SKM-1 (cell line): Measurements from ENCODE around the gene ACD.

Experiments used
- DNase-seq: peaks from one replicate; lab custom pipeline; 2025; ENCODE audit not compliant: unreplicated experiment; lab: John Stamatoyannopoulos, UW

Gene ACD

GRCh38 chr16:67676516-67676915 is 16.5 kb upstream of the ACD start:
- no peak for DNase-seq

DNA sequence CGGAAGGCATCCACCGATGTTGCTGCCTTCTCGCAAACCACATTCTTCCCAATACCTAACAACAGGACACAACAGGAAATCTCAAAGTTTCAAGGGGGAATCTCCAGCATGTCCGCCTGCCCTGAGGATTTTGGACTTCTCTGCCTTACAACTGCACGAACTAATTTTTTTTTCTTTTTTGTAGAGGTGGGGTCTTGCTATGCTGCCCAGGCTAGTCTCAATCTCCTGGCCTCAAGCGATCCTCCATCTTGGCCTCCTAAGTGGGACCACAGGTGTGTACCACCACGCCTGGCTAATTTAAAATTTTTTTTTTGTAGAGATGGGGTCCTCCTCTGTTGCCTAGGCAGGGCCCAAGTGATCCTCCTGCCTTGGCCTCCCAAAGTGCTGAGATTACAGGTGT is 15.9 kb upstream of the ACD start:
- no peak for DNase-seq

DNA sequence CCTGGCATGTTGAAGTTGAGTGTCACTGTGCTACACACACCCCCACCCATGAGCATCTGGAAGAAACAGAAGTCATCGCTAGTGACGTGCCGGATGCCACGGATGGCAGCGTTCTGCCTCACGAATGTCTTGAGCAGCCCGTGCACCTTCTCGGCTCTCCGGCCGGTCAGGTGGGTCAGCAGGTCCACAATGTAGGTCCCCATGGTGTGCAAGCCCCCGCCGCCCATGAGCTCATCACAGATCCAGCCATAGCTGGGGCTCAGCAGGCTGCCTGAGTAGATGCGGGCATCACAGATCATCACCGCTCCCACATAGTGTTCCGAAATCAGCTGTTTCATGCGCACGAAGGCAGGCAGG is 15.5 kb upstream of the ACD start:
- DNase-seq, result no peak

GRCh38 chr16:67674851-67675578 is 15.0 kb upstream of the ACD start:
- DNase-seq, result no peak

DNA sequence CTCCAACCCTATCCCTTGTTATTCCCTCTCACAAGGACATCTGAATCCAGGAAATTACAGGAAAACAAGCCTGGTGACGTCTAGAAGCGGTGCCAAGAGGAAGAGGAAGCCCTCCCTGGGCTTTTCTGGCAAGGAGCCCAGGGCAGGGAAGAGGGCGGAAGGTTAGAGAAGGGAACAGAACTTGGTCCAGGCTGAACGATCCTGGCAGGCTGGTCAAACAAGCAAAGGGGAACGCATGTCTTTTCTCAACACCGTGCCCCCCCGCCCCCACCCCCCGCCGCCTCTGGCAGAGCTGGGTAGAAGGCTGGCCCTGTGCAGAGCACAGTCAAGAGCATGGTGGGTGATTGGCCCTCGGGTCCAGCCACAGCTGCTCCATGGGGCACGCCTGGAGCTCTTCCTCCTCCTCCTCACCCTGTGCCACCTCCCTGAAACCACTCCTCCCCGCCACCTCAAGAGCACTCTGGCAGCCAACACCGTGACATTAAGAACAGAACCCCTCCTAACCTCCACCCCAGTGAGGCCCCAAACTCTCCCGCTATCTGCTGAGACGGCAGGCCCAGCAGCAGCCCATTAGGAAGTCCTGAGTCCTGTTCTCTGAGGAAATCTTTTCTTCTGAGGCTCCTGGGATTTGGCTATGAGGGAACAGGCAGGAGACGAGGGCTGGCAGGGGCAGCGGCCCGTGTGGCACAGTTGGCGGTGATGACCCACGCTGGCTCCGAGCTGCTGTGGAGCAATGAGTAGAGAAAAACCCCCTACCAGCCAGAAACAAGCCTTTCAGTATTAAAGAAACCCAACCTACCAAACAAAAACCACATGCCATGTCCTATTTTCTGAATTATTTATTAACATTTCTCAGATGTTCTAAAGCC is 13.9 kb upstream of the ACD start:
- no peak for DNase-seq

DNA sequence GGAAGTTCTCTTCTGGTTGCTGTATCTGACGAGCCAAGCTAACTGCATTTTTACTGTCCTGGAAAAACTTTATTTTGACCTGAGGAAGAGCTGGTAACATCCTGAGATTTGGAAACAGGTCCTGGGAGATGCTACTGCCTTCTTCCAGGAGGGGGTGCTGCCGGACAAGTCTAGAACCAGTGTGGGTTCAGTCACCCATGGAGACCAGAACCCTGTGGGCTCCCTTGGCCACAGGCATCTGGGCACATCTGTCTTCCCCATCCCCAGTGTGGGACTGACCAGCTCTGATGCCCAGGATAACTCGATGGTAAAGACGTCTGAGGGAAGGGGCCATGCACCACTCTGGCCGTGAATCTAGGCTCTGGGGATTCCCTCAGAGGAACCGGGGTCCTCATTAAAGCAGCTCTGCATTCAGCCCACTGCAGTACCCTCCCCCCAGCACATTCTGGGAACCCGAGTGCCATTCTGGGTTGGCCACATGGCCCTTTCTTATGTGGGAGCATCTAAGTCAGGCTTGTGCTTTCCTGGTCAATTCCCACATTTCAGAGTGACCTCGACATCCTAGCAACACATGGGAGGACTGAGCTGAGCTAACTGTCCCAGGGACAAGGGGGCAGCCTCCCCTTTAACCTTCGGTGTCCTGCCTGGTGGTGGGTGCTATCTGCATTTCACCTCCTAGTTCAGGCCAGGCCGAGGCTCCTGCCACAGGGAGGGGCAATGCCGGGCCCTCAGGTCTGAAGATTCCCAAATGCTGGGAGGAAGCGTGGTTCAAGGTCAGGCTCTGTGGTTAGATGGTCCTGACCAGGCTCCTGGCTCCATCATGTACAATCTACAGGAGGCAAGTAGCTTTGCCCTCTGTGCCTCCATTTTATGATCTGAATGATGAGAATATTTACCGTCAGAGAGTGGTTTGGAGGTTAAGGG is 12.9 kb upstream of the ACD start:
- peak; percentile 20 for DNase-seq

GRCh38 chr16:67672306-67672705 is 12.2 kb upstream of the ACD start:
- DNase-seq, result no peak

DNA sequence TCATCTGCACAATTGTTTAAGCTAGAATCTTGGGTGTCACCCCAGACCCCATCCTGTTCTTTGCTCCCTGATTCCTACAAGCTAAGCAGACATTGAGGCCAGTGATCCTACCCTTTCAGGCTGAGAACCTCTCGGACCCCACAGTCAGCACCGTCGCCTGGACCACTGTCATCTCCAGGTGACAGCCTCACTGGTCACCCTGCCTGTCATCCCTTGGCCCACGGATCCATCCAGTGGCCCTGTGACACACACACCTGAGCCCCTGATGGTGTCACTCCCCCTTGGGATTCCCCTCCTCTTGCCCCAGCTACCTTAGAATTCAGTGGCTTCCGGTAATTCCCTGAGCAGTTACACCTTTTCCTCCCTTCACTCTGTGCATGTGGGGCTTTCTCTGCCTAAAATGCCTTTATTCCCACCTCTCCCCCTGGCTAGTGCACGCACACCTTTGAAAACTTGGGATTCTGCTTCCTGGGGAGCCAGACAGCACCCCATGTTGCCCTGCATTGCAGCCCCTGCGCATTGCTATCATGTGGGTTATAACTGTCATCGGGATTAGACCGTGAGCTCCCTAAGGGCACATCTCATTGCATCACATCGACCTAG is 9.5 kb upstream of the ACD start:
- no peak for DNase-seq

- no peak for DNase-seq
These were observed 8.6 kb upstream of the ACD start for GRCh38 chr16:67668495-67669157.

DNA sequence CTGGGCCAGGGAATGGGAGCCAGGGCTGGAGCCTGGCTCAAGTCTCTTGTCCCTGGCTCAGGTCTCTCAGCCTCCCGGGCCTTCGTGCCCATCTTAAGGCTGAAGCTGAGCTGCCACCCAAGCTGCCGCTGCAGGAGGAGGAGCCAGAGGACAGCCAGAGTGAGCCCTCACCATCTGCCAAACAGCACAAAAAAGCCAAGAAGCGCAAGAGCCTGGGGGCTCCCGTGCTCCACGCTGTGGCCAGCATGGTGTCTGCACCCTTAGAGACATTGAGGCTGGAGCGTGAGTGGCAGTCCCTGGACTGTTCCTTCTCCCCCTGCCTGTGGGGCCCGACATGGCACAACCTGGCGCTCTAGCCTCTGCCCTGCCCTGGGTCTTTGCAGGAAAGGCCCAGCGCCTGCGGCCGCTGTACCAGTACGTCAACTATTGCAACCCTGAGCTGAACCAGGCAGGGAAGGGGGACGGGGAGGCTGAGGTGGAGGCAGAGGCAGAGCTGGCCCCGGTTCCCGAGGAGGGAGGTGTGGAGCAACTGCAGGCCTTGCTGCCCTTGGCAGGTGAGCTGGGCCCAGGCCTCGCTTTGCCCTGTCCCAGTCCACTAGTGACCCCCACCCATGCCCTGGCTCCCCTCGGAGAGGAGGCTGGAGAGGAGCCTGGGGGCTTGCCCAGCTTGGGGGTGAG is 7.9 kb upstream of the ACD start:
- DNase-seq, result peak; percentile 78

DNA sequence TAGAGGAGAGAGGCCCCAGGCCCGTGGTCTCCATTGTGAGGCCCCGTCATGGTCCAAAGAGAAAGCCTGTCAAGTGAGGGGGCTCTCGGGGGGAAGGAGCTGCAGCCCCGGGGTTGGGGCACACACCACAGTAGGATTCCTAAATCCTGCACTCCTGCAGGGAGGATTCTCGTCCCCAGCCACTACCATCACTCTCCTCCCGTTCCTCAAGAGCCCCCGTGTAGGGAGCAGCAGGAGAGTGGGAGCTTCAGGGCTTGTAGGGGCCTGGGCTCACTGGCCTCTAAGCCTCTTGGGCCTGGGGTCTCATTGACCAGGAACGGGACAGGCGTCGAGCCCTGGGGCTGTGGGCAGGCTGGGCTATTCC is 7.4 kb upstream of the ACD start:
- no peak for DNase-seq

DNA sequence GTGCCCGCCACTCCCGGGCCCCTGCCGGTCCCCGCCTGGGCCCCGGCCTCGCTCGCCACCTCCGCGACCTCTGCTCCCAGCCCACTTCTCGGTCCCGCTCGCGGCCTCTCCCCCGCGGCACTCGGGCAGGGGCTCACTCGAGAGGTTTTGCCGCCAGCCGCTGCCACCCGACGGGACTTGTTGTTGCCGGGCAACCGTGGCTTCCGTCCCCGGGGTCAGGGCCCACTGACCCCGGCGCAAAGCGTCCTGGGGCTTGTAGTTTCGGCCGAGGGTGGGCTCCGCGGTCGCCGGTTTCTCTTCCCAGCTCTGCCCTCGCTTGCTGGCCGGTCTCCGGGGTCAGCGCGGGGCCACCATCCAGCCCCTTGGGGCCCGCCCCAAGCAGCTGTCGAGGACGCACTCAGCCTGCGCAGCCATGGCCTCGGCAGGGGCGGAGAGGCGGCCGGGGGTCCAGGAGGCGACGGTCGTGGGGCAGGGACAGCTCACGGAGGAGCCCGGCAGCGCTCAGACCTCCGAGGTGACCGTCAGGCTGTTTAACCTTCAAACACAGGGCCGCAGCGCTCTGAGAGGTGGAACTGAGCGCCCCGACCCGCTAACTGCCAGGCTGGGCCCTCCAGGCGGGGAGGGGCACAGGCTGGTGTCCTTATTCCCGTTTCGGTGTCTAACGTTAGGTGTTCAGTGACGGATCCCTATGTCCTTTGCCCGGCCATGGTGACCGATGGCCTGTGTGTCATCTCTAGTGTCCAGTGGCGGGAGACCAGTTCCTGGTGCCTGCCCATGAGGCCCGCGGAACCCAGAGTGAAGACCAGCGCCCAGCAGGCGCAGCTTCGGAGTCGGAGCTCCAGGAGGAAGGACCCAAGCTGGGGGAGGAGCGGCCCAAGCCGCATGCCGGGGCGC is 6.7 kb upstream of the ACD start, which contains the start of the genes C16orf86 and ENKD1:
Gene C16orf86, plus strand, starts transcription at position 256 of the 894 bp plus-strand sequence. Its CDS starts 157 bp downstream, at position 413.
Gene ENKD1, minus strand, starts transcription at position 192 of the 894 bp plus-strand sequence. CDS start 308 bp downstream, outside the sequence.
- DNase-seq, result peak; percentile 49

- no peak for DNase-seq
These were observed 6.0 kb upstream of the ACD start for GRCh38 chr16:67666032-67666551.

DNA sequence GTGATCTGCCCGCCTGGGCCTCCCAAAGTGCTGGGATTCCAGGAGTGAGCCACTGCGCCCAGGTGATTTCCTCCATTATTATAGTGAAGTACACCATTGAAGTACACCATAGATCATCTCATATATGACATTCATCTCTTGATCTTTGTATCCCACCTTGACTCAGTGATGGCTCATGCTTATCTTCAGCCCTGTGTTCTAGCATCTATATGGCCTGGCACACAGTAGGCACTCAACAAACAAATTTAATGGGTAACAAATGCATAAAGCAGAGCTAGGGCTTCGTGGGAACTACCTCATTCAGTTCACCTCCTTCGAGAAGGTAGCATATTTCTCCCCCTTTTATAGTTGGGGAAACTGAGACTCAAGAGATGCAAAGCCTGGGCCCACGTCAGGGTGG is 5.5 kb upstream of the ACD start:
- DNase-seq, result no peak

- DNase-seq, result no peak
These were observed 4.8 kb upstream of the ACD start for GRCh38 chr16:67664871-67665270.

GRCh38 chr16:67664258-67664657 is 4.2 kb upstream of the ACD start:
- no peak for DNase-seq

DNA sequence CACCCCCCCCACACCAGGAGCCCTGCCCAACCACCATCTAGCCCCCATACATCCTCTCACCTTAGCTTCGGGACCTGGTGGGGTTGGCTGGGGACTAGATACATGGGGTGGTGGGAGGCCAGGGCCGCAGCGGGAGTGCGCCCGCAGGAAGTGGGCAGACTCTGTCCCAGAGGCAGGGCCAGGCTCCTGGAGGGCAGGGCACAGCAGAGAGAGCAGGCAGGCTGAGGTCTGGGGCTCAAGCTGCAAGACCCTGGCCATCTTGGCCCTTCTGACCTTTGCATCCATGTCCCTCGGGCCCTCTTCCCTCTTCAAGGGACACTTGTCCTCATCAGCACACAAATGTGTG is 3.8 kb upstream of the ACD start:
- no peak for DNase-seq

DNA sequence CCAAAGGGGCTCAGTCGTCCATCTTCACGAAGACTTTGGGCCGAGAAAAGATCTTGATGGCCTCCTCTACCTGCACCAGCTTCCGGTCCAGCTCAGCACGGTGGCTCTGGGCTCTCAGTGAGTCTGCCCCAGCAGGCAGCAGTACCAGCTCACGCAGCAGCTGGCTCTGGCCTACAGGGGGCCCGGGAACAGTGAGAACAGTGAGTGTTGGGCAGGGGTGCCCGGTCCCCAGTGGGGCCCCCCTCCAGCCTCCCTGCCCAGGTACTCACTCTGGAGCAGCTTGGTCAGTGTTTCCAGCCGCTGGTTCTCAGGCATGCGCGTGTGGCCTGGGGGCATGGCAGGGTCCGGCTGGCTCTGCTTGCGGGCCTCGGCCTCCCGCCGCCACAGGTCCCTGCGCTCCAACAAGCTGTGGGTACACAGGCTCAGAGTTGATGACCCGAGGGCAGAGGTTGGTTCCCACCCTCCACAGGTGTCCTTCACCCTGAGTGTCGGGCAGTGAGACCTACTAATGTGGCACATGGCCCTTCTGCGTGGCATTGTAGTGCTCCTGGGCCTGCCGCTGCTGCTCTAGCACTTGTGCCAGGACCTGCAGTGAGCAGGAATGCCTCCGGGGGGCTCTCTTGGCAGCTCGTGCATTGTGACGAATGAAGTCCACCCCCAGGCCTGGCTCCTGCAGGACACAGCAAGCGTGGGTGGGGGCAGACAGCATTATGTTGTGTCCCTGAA is 3.3 kb upstream of the ACD start:
- DNase-seq, result no peak
